IMR-90 (cell line): Measurements from ENCODE around the gene LAIR2. TPM values are rescaled to one million over a fixed set of nuclear protein-coding genes. Genes with fewer than 3 reads are reported as not detected.

Experiments used
- ATAC-seq: fragments of 200-7000 bp; cut with Tn5 transposase; 2 replicates; pipeline ENCODE4 v1.9.1; 2020; ENCODE audit warnings: low read depth, mild to moderate bottlenecking, moderate library complexity
- BruUV-seq: library from RNA; stranded (reverse); fragments of 400-500 nt; replicated peaks from 2 replicates; lab custom pipeline; 2021; lab: Mats Ljungman, UMichigan
- CTCF ChIA-PET: fragments of 300-600 bp; formaldehyde crosslinking; extraction: SDS; loops from one replicate; lab custom pipeline; 2021; ENCODE audit warnings: antibody characterized with exemption; lab: Yijun Ruan, JAX
- POLR2A ChIA-PET: fragments of 300-600 bp; sonication (Branson Sonifier 250); formaldehyde crosslinking; loops from one replicate; lab custom pipeline; 2022; ENCODE audit warnings: antibody characterized with exemption; ENCODE audit not compliant: unreplicated experiment; lab: Charles Lee
- DNase-seq: peaks from one replicate; pipeline ENCODE4 v3.0.0; 2013
- H2AFZ ChIP-seq: replicated peaks from 2 replicates; pipeline ENCODE3; 2013; ENCODE audit warnings: low read length, mild to moderate bottlenecking; ENCODE audit not compliant: poor library complexity
- H2AK5ac ChIP-seq: 2 replicates; pipeline ENCODE4 v1.6.1; 2013; ENCODE audit warnings: low read depth, low read length, inconsistent platforms
- H2AK9ac ChIP-seq: replicated peaks from 2 replicates; pipeline ENCODE3; 2013; ENCODE audit warnings: mild to moderate bottlenecking, low read depth, low read length, moderate library complexity; ENCODE audit not compliant: poor library complexity
- H2BK120ac ChIP-seq: 2 replicates; pipeline ENCODE4 v1.6.1; 2013; ENCODE audit warnings: low read depth, low read length, inconsistent platforms
- H2BK15ac ChIP-seq: 3 replicates; pipeline ENCODE4 v1.6.1; 2013; ENCODE audit warnings: low read depth, low read length, inconsistent platforms
- H2BK20ac ChIP-seq: 2 replicates; pipeline ENCODE4 v1.6.1; 2013; ENCODE audit warnings: low read depth, mild to moderate bottlenecking, inconsistent platforms, low read length, moderate library complexity
- H2BK5ac ChIP-seq: 2 replicates; pipeline ENCODE4 v1.6.1; 2013; ENCODE audit warnings: mild to moderate bottlenecking, low read depth, low read length, inconsistent platforms; ENCODE audit not compliant: poor library complexity, severe bottlenecking
- H3K14ac ChIP-seq: replicated peaks from 2 replicates; pipeline ENCODE4 v1.6.1; 2013; ENCODE audit warnings: low read depth, low read length, inconsistent platforms
- H3K18ac ChIP-seq: 2 replicates; pipeline ENCODE4 v1.6.1; 2013; ENCODE audit warnings: low read depth, low read length, control low read depth
- H3K23ac ChIP-seq: 2 replicates; pipeline ENCODE4 v1.6.1; 2013; ENCODE audit warnings: low read depth, low read length, inconsistent platforms
- H3K27ac ChIP-seq: 2 replicates; pipeline ENCODE4 v1.5.1; 2013; ENCODE audit warnings: mild to moderate bottlenecking, control low read depth, low read length; ENCODE audit not compliant: insufficient read depth
- H3K27me3 ChIP-seq: 2 replicates; pipeline ENCODE4 v1.6.1; 2013; ENCODE audit warnings: low read length; ENCODE audit not compliant: control insufficient read depth, insufficient read depth
- H3K36me3 ChIP-seq: 2 replicates; pipeline ENCODE4 v1.6.1; 2013; ENCODE audit warnings: low read length, mixed read lengths; ENCODE audit not compliant: control insufficient read depth, insufficient read depth
- H3K4ac ChIP-seq: 2 replicates; pipeline ENCODE4 v1.6.1; 2013; ENCODE audit warnings: low read depth, low read length, inconsistent platforms
- H3K4me1 ChIP-seq: 2 replicates; pipeline ENCODE4 v1.6.1; 2013; ENCODE audit warnings: low read length, mixed read lengths; ENCODE audit not compliant: control insufficient read depth, insufficient read depth
- H3K4me2 ChIP-seq: 2 replicates; pipeline ENCODE4 v1.6.1; 2013; ENCODE audit warnings: low read depth, mild to moderate bottlenecking, control low read depth, low read length, moderate library complexity
- H3K4me3 ChIP-seq: 2 replicates; pipeline ENCODE4 v1.5.1; 2013; ENCODE audit warnings: low read depth, mild to moderate bottlenecking, control low read depth, low read length, moderate library complexity; ENCODE audit not compliant: insufficient read depth
- H3K56ac ChIP-seq: 2 replicates; pipeline ENCODE4 v1.6.1; 2013; ENCODE audit warnings: low read length, inconsistent platforms; ENCODE audit not compliant: insufficient read depth; ENCODE audit errors: extremely low read depth
- H3K79me1 ChIP-seq, 2 experiments: 2 replicates each; pipeline ENCODE4 v1.6.1; 2013; ENCODE audit warnings: low read length in 2 of 2, inconsistent platforms in 1 of 2, low read depth in 1 of 2
- H3K9ac ChIP-seq: 2 replicates; pipeline ENCODE4 v1.6.1; 2013; ENCODE audit warnings: low read depth, low read length, control low read depth
- H3K9me1 ChIP-seq: 2 replicates; pipeline ENCODE4 v1.6.1; 2013; ENCODE audit warnings: low read length, inconsistent platforms; ENCODE audit not compliant: insufficient read depth
- H3K9me3 ChIP-seq: 2 replicates; pipeline ENCODE4 v1.6.1; 2013; ENCODE audit warnings: low read length; ENCODE audit not compliant: control insufficient read depth, insufficient read depth
- H4K20me1 ChIP-seq: 2 replicates; pipeline ENCODE4 v1.6.1; 2013; ENCODE audit warnings: low read length, inconsistent platforms; ENCODE audit not compliant: insufficient read depth
- H4K5ac ChIP-seq: 2 replicates; pipeline ENCODE4 v1.6.1; 2013; ENCODE audit warnings: mild to moderate bottlenecking, low read depth, low read length, control low read depth
- H4K8ac ChIP-seq, 2 experiments: 2 replicates each; pipeline ENCODE4 v1.6.1; 2013; ENCODE audit warnings: low read depth in 2 of 2, low read length in 2 of 2, control low read depth in 1 of 2, inconsistent platforms in 1 of 2
- H4K91ac ChIP-seq: 2 replicates; pipeline ENCODE4 v1.6.1; 2013; ENCODE audit warnings: low read depth, low read length, inconsistent platforms; ENCODE audit not compliant: insufficient read depth
- CHD1 ChIP-seq: IDR thresholded peaks from 2 replicates; pipeline ENCODE4 v1.6.1; 2012; ENCODE audit warnings: low read depth, low read length, improper control_type of control experiment
- MAFK ChIP-seq: IDR thresholded peaks from 2 replicates; pipeline ENCODE4 v1.6.1; 2012; ENCODE audit warnings: low read depth, low read length, improper control_type of control experiment
- MAZ ChIP-seq: IDR thresholded peaks from 2 replicates; pipeline ENCODE4 v1.6.1; 2012; ENCODE audit warnings: low read depth, mild to moderate bottlenecking, low read length, improper control_type of control experiment, moderate library complexity, borderline replicate concordance
- MXI1 ChIP-seq: IDR thresholded peaks from 2 replicates; pipeline ENCODE4 v1.6.1; 2012; ENCODE audit warnings: low read depth, mild to moderate bottlenecking, low read length, moderate library complexity, borderline replicate concordance
- NFE2L2 ChIP-seq: fragments of 150-350 bp; IDR thresholded peaks from 2 replicates; pipeline ENCODE4 v1.6.1; 2016; ENCODE audit warnings: low read depth, mild to moderate bottlenecking, low read length
- RAD21 ChIP-seq: IDR thresholded peaks from 2 replicates; pipeline ENCODE4 v1.6.1; 2012; ENCODE audit warnings: low read length, improper control_type of control experiment
- RCOR1 ChIP-seq: IDR thresholded peaks from 2 replicates; pipeline ENCODE4 v1.6.1; 2012; ENCODE audit warnings: mild to moderate bottlenecking, low read length, improper control_type of control experiment; ENCODE audit not compliant: insufficient replicate concordance
- SMC3 ChIP-seq: fragments of 150-350 bp; IDR thresholded peaks from 2 replicates; pipeline ENCODE4 v1.6.1; 2016; ENCODE audit warnings: low read depth, mild to moderate bottlenecking, antibody characterized with exemption, low read length, moderate library complexity
- WGBS, 2 experiments: methylation state at CpG; one replicate each; pipeline versions ENCODE4 v1.1.5 to v1.1.7; 2013; ENCODE audit warnings: missing lambda C conversion rate in 2 of 2; ENCODE audit not compliant: insufficient read length in 1 of 2; ENCODE audit errors: extremely low coverage in 2 of 2; 5-methylcytosine and 5-hydroxymethylcytosine counted together
- dilution Hi-C: fragments of 300-500 bp; cut with HindIII; formaldehyde crosslinking; loops from one replicate; pipeline ENCODE4 v1.14.3; 2018; ENCODE audit warnings: low sequenced_read_pairs; ENCODE audit not compliant: unreplicated experiment
- in situ Hi-C: fragments of 300-500 bp; cut with MboI; formaldehyde crosslinking; loops from 3 replicates; pipeline ENCODE4 v1.14.3; 2019; ENCODE audit warnings: low sequenced_read_pairs, inconsistent platforms, mixed read lengths
- intact Hi-C: fragments of 100-400 bp; cut with micrococcal nuclease; formaldehyde crosslinking; loops from 2 replicates; pipeline ENCODE4 v1.10.0; 2022
- polyA plus RNA-seq, 3 experiments: library from polyadenylated mRNA; depleted of rRNA; stranded (reverse); fragments of >200 nt; gene quantifications; 2 replicates each; pipeline ENCODE4 v1.2.3, GENCODE V29; 2012; ENCODE audit warnings: low replicate concordance in 1 of 3
- total RNA-seq: library from RNA; depleted of rRNA; stranded (reverse); fragments of >200 nt; gene quantifications from 2 replicates; pipeline ENCODE4 v1.2.3, GENCODE V29; 2012
- TF ChIP-seq, protein P1 (sequence below): fragments of 150-350 bp; IDR thresholded peaks from 2 replicates; pipeline ENCODE4 v1.6.1; 2017; ENCODE audit warnings: mild to moderate bottlenecking, antibody characterized with exemption, low read length, low read depth
- TF ChIP-seq, protein P2 (sequence below): conservative IDR thresholded peaks from 2 replicates; pipeline ENCODE4 v1.5.1; 2012; ENCODE audit warnings: mild to moderate bottlenecking, low read depth, low read length, improper control_type of control experiment

The LAIR2 gene
- total and polyA plus RNA-seq, 2 of the 4 experiments (the other 2 are of a cell fraction), result not detected

DNA sequence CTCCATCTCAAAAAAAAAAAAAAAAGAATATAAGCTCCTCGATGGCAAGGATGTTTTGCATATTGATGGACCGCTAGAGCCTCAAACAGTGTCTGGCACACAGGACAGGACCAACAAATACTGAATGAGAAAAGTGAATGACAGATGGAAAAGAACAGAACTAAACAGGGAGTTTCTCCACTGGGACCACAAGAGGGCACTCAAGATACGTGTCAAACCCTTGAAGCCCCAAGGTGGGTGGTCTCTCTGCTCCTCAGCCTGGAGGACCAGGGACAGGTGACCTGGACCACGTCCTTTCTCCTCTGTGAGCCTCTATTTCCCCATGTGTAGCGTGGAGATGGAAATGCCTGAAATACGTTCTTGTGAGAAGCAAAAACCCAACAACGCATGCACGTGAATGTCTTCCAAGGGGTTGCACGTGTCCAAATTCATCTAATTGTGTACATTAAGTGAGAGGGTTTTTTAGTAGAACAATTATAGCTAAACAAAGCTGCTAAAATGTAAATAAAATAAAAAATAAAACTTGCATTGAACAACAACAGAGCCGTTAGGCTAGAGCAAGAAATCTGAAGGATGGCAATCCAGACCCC, 23.9 kb upstream of the LAIR2 start:
- Histone ChIP-seq H3K4ac (no peak overlapping the region), H3K27ac (no peak overlapping the region), H4K8ac (no peak overlapping the region), H2BK15ac (no peak overlapping the region), H2AK5ac (no peak overlapping the region), H3K79me1 (no peaks in the 10 kb centered on the region), H4K20me1 (no peaks in the 10 kb centered on the region), H2BK120ac (no peak overlapping the region), H3K4me1 (peaks cover 2% of the 10 kb centered on the region; the same call in 1 of the 2 replicates), H2AK9ac (no peak overlapping the region), H3K14ac (no peak overlapping the region), H3K36me3 (no peaks in the 10 kb centered on the region), H4K5ac (no peak overlapping the region), H3K18ac (no peak overlapping the region), H2AFZ (no peak overlapping the region), H3K4me2 (no peak overlapping the region), H2BK20ac (no peak overlapping the region), H3K23ac (no peak overlapping the region), H3K56ac (no peak overlapping the region), H3K9me1 (peaks cover 1% of the 10 kb centered on the region; the same call in 1 of the 2 replicates), H2BK5ac (no peak overlapping the region), H4K91ac (no peak overlapping the region), H3K9ac (no peak overlapping the region), H3K9me3 (no peaks in the 10 kb centered on the region), H3K27me3 (0 out of 2 replicates have a peak, but pooled peaks cover 2% of the 10 kb centered on the region), H3K4me3 (no peak overlapping the region)
- no TSS peak for BruUV-seq
- TF ChIP-seq CHD1, result no peak
- TF ChIP-seq, protein P1, sequence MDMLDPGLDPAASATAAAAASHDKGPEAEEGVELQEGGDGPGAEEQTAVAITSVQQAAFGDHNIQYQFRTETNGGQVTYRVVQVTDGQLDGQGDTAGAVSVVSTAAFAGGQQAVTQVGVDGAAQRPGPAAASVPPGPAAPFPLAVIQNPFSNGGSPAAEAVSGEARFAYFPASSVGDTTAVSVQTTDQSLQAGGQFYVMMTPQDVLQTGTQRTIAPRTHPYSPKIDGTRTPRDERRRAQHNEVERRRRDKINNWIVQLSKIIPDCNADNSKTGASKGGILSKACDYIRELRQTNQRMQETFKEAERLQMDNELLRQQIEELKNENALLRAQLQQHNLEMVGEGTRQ, result no peak
- TF ChIP-seq, protein P2, sequence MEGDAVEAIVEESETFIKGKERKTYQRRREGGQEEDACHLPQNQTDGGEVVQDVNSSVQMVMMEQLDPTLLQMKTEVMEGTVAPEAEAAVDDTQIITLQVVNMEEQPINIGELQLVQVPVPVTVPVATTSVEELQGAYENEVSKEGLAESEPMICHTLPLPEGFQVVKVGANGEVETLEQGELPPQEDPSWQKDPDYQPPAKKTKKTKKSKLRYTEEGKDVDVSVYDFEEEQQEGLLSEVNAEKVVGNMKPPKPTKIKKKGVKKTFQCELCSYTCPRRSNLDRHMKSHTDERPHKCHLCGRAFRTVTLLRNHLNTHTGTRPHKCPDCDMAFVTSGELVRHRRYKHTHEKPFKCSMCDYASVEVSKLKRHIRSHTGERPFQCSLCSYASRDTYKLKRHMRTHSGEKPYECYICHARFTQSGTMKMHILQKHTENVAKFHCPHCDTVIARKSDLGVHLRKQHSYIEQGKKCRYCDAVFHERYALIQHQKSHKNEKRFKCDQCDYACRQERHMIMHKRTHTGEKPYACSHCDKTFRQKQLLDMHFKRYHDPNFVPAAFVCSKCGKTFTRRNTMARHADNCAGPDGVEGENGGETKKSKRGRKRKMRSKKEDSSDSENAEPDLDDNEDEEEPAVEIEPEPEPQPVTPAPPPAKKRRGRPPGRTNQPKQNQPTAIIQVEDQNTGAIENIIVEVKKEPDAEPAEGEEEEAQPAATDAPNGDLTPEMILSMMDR, result peak; percentile 54
- no peak for TF ChIP-seq MXI1
- TF ChIP-seq RCOR1, result no peak
- TF ChIP-seq MAZ, result no peak
- no peak for TF ChIP-seq MAFK
- no peak for TF ChIP-seq NFE2L2
- peak; percentile 45 for TF ChIP-seq RAD21
- TF ChIP-seq SMC3, result peak; percentile 11; the same call in 1 of the 2 replicates
- 0% methylated on average over 1 of the region's 10 CpGs; no CpG with 5 or more reads in 1 of the 2 experiments for WGBS, 2 experiments
- peak; percentile 49 for DNase-seq
- peak; percentile 76 for ATAC-seq
- POLR2A ChIA-PET, result no interaction called here
- dilution Hi-C loops (no loop called here), in situ Hi-C loops (no loop called here), intact Hi-C loops (loop anchor here (10.0 kb wide), 1 partner anchor 586 kb away; the partner anchor contains the start of gene RDH13)
- CTCF ChIA-PET, result interaction anchor here (0.9 to 1.2 kb wide), 3 partner anchors 13 to 201 kb away, joined by 3 to 4 read pairs (median 3); no protein-coding TSS in a partner anchor
